IMR-90 (cell line): ENCODE measurements around the gene SYNE3.

Experiments
- BHLHE40 ChIP-seq: fragments of 150-350 bp; IDR thresholded peaks from 2 replicates; pipeline ENCODE4 v1.6.1; 2016; ENCODE audit warnings: mild to moderate bottlenecking, low read depth, low read length
- CEBPB ChIP-seq: IDR thresholded peaks from 2 replicates; pipeline ENCODE4 v1.6.1; 2012; ENCODE audit warnings: low read depth, low read length, improper control_type of control experiment
- MXI1 ChIP-seq: IDR thresholded peaks from 2 replicates; pipeline ENCODE4 v1.6.1; 2012; ENCODE audit warnings: low read depth, mild to moderate bottlenecking, low read length, moderate library complexity, borderline replicate concordance
- NFE2L2 ChIP-seq: fragments of 150-350 bp; IDR thresholded peaks from 2 replicates; pipeline ENCODE4 v1.6.1; 2016; ENCODE audit warnings: low read depth, mild to moderate bottlenecking, low read length
- POLR2A ChIP-seq: IDR thresholded peaks from 2 replicates; pipeline ENCODE4 v1.6.1; 2012; ENCODE audit warnings: mild to moderate bottlenecking, low read depth, low read length
- RAD21 ChIP-seq: IDR thresholded peaks from 2 replicates; pipeline ENCODE4 v1.6.1; 2012; ENCODE audit warnings: low read length, improper control_type of control experiment
- SMC3 ChIP-seq: fragments of 150-350 bp; IDR thresholded peaks from 2 replicates; pipeline ENCODE4 v1.6.1; 2016; ENCODE audit warnings: low read depth, mild to moderate bottlenecking, antibody characterized with exemption, low read length, moderate library complexity
- TF ChIP-seq, protein P1 (sequence below): conservative IDR thresholded peaks from 2 replicates; pipeline ENCODE4 v1.5.1; 2012; ENCODE audit warnings: mild to moderate bottlenecking, low read depth, low read length, improper control_type of control experiment

DNA sequence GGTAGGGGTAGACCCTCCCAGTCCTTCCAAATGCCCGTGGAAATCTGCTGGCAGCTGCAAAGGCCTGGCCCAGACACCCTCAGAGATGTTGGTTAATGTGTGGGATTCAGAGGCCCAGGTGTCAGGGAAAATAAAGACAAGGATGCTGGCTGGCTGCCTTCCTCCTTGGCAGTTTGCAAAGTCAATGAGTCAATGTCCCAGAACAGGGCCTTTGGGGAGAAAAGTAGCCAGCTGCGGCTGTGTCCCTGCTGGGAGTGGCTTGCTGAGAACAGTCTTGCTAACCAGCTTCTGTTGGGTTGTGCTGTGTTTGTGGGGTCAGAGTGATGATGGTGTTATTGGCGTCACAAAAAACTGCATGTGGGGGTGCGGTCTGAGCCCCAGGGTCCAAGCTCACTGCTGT is 47.6 kb upstream of the SYNE3 start:
- TF ChIP-seq CEBPB (no peak), NFE2L2 (no peak), RAD21 (no peak), POLR2A (no peak), SMC3 (no peak), BHLHE40 (no peak), MXI1 (no peak)
- TF ChIP-seq, protein P1, sequence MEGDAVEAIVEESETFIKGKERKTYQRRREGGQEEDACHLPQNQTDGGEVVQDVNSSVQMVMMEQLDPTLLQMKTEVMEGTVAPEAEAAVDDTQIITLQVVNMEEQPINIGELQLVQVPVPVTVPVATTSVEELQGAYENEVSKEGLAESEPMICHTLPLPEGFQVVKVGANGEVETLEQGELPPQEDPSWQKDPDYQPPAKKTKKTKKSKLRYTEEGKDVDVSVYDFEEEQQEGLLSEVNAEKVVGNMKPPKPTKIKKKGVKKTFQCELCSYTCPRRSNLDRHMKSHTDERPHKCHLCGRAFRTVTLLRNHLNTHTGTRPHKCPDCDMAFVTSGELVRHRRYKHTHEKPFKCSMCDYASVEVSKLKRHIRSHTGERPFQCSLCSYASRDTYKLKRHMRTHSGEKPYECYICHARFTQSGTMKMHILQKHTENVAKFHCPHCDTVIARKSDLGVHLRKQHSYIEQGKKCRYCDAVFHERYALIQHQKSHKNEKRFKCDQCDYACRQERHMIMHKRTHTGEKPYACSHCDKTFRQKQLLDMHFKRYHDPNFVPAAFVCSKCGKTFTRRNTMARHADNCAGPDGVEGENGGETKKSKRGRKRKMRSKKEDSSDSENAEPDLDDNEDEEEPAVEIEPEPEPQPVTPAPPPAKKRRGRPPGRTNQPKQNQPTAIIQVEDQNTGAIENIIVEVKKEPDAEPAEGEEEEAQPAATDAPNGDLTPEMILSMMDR: no peak
